ENCODE measurements around the gene STXBP6.
"Not testable (repeated sequence)": the region's sequence is repeated elsewhere in the genome, so short reads cannot be mapped to it uniquely, and the experiment has no call there.

STXBP6 gene

GRCh38 chr14:24829862-24830261, 220.1 kb downstream of the STXBP6 start:
- no peak for DNase-seq (ENCODE audit: low spot score)

DNA sequence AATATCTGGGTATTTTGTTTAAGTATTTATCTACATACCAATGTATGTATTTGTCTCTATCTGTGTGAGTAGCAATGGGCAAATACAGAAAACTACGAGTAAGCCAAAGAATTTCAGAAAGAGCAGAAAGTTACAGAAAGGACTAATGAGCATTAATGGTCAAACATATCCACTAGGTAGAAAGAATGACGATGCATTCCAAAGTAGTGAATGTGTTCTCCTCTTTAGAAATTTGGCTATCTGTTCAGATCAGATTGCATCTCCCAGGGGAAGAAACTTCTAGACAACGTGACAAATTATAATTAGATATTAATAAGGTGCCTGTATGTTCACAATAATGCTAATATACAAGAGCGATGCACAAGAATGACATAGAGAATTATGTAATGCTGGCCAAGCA, 221.5 kb downstream of the STXBP6 start:
- DNase-seq (ENCODE audit: low spot score) = no peak

DNA sequence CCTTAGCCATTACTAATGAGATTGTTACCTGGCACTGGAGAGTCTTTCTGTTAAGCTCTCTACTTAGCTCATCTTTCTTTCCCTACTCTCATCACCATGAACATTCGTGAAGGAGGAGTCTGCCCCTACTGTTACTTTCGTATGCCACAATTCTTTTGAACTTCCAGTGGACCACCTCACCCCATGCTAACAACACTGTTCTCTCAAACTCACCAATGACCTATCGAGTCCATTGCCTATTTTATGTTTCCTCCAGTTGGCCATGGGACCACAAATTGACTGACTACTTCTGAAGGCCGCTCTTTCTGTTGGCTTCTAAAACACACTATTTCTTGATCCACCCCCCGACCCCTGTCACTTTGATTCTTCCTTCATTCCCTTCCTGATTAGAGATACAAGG, 223.6 kb downstream of the STXBP6 start:
- no peak for DNase-seq (ENCODE audit: low spot score)

GRCh38 chr14:24820616-24821015, 229.3 kb downstream of the STXBP6 start:
- DNase-seq (ENCODE audit: low spot score) = no peak

DNA sequence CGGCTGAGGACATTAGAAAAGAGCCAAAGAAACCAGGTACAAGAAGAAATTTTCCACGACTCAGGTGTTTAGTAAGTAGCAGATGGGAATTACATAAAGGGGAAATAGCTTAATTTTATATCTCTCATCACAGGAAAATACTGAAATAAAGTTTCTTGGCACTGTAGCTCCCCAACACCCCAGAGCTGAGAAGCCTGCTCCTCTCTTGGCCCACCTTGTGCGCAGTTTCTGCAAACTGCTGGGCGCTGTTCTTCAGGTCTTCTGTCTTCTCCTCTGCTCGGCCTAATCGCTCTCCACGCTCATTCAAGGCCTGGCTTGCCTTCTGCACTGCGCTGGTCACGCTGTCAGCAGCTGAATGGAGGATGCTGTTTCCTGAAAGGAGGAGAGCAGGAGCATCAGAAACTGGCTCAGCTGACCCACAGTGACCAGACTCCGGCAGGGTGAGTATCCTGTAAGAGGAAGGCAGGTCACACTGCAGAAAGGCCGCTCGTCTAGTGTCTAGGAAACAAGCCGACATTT, 231.1 kb downstream of the STXBP6 start:
- no peak for DNase-seq (ENCODE audit: low spot score)

DNA sequence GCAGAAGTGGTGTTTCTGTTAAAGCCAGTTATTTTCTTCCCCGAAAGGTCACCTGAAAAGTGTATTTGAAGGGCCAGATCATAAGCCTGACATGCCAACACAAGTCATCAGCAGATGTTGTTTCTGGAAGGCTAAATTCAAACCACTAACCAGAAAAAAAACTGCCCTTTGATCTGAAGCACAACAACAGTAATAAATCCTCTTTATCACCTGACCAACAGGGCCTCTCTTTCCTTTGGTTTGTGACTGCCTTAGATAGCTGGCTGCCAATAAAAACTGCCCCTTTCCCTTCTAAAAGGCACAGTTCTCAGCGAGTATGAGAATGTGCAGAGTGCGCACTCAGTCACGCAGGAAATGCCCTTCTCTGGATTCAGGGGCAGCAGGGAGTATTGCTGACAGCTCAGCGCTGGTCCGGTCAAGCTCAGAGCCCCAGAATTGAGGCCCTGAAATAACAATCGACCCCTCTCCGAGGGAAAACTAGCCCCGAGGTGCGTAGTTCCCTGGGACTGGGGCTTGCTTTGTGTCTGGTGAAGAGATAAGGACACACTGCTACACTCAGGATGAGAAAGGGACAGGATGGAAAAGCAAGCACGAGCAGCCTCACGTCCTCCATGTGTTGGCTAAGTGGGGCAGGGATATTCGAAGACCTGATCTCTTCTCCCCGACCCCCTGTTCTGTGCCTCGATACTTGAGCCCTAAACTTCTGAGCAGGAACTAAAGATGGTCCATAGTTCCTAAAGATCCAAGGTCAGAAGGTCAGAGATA, 231.7 kb downstream of the STXBP6 start:
- DNase-seq (ENCODE audit: low spot score) = no peak

GRCh38 chr14:24817212-24818057, 232.5 kb downstream of the STXBP6 start:
- DNase-seq (ENCODE audit: low spot score) = peak; percentile 47

- no peak for DNase-seq (ENCODE audit: low spot score)
These were observed 233.1 kb downstream of the STXBP6 start for GRCh38 chr14:24816929-24817211.

GRCh38 chr14:24816011-24816928, 233.7 kb downstream of the STXBP6 start:
- DNase-seq (ENCODE audit: low spot score) = no peak

DNA sequence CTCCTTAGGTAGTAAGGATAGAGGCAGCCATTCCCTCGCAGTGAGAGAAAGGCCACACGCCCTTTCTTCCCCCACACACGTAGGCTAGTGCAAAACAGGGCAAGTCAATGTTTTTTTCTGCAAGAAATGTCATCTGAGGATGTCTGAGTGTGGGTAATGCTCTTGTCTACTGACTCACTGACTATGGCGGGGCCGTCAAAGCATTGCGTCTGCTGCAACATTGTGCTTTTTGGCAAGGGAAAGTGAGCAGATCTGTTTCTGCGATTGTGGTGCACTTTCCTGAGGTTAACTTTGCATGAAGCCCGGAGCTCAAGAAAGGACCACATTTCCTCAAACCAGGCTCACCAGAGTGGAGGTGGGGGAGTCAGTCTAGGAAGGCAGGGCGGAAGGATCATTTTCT, 234.4 kb downstream of the STXBP6 start:
- no peak for DNase-seq (ENCODE audit: low spot score)

GRCh38 chr14:24814944-24815343, 235.0 kb downstream of the STXBP6 start:
- no peak for DNase-seq (ENCODE audit: low spot score)

DNA sequence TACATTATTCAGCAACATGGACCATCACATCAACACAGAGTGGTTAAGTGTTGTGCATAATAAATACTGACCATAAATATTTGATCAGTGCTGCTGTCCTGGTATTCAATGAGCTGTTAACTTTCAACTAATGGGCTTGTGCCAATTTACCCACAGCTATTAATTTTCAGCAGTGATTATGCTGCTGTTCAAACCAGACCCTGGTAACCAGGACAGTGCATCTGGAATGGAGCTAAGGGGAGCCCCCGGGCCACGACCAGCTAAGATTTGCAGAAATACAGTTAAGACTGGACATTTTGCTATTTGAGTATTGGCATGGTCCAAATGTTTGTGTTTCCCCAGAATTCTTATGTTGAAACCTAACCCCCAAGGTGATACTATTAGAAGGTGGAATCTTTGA, 235.6 kb downstream of the STXBP6 start:
- no peak for DNase-seq (ENCODE audit: low spot score)

DNA sequence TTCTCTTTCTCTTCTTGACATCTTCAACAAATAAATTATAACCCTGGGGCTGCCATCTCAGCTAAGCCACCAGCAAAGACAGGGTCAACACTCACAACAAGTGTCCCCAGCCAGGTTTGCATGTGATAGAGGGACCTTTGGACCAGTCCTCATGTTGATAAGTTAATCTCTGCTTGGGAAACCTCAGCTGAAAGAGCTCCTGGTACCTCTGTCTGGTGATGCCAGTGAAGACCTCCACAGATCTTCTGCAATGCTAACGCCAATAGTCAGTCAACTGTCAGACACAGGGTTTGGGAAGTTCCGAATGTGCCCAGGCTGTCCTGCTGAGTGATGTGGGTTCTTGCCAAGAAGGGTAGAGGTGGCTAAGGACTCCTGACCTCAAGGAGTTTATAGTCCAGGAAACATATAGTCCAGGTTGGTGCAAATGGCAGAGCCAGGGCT, 236.1 kb downstream of the STXBP6 start:
- DNase-seq (ENCODE audit: low spot score) = no peak

- no peak for DNase-seq (ENCODE audit: low spot score)
These were observed 236.7 kb downstream of the STXBP6 start for GRCh38 chr14:24813089-24813815.

DNA sequence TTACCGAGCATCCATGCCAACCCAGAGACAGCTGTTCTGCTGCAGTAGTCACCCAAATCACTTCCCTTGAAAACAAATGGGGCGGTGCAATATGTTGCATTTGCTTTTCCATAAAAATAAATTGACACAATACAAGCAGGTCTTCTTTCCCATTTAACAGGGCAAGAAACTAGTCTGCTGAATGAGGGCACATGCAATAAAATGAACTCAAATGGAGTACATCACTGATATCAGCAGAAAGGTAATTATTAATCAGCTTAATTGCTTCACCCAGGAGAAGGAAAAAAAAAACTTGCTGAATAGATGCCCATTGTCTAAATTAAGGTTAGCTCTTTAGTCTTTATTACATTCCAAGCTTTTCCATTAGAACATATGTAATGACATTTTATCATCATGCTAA, 240.8 kb downstream of the STXBP6 start:
- DNase-seq (ENCODE audit: low spot score) = no peak

DNA sequence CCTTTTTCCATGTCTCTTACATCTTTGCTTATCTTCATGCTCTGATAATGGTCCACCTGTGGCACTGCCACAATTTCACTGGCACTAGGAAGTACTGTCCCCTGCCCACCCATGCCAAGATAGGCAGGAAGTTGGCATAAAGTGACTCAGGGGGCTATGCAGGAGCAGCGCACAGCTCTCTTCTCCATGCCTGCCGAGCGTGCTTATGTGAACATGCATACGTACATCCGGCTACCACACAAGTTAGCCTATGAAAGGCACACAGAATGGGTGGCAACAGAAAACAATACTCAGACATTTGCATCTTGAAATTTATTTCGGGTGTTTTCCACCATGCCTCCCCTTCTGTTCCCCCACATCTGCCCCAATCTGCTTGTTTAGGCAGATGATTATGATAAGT, 241.5 kb downstream of the STXBP6 start:
- no peak for DNase-seq (ENCODE audit: low spot score)

DNA sequence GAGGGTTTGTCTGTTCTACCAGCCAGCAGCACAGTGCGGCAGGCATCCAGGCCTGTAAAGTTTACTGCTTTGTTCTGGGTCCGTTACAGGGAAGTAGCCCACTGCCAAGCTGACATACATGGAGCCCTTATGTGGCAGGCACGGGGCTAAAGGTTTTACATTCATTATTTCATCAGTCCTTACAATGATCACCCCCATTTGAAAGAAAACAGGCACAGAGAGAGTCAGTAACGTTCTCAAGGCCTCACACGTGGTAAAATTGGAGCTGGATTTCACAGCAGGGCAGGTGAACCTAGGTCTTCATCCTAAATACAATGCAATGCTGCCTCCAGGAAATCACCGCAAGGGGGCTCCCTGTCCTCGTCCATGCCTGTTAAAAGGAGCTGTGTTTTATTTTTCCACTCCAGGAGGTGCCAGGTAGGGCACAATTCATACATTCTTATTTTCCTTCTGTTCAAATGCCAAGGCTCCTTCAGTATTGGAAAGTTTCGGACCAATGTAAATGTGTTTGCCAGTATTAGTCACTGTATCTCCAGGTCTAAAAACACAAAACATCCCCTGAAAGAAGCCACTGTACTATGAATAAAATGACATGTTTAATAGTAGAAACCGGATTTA, 243.8 kb downstream of the STXBP6 start:
- peak; percentile 48 for DNase-seq (ENCODE audit: low spot score)

- DNase-seq (ENCODE audit: low spot score) = no peak
These were observed 245.3 kb downstream of the STXBP6 start for GRCh38 chr14:24804552-24805212.

DNA sequence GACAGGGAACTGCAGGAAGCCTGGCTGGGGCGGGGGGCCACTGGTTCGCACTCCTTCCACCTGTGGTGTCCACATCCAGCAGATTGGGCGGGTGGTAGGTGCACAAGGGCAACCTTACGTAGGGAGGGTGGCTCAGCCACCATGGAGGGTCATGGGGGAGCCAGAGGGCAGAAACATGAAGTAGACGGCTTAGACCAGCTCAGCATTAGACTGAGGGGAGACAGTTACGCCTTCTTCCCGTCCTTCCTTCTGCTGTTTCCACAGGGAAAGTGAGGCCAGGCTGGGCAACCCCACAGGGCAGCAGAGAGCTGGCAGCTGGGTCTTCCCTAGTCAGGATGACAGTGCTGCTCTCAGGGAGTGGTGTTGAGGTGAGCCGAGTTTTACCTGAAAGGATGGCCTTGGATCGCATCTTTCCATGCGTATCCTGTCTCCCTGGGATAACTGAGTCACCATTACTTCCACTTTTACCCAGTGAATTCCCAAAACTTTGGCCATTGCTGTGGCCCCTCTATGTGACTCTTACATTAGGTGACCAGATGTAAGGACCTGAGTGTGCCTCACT, 245.9 kb downstream of the STXBP6 start:
- DNase-seq (ENCODE audit: low spot score) = no peak

DNA sequence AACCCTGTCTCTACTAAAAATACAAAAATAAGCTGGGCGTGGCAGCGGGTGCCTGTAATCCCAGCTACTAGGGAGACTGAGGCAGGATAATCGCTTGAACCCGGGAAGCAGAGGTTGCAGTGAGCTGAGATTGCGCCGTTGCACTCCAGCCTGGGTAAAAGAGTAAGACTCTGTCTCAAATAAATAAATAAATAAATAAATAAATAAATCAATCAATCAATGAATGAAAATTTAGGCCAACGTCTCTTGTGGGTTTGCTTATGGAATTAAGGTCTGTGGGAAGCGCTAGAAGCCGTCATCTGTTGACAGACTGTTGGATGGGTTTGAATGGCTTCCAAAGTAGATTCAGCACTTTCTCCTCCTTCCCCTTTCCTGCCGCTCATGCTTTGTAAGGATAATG, 246.5 kb downstream of the STXBP6 start:
- DNase-seq (ENCODE audit: low spot score) = not testable (repeated sequence)

Data from AG08395 (cell line).